SK-N-MC (cell line): ENCODE data around the gene FBRSL1.

Experiments
- EZH2 ChIP-seq: fragments of 200-600 bp; sonication (generic); IDR thresholded peaks from one replicate; pipeline ENCODE4 v1.6.1; 2017; ENCODE audit warnings: antibody characterized with exemption
- POLR2AphosphoS5 ChIP-seq: IDR thresholded peaks from 2 replicates; pipeline ENCODE4 v1.6.1; 2012; ENCODE audit warnings: mild to moderate bottlenecking, low read depth, low read length, borderline replicate concordance

DNA sequence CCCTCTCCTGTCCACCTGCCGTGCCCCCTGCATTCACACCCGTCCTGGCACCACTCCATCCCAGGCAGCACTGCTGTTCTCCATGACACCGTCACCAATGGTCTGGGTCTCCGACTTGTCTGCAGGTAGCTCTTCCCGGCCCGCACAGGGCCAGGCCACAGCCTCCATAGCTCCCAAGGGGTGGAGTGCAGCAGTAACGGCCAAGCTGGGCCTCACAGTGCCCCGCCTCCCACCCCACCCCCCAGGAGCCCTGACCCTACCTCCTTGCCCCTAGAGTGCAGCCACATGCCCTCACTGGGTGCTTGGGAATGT is 12.9 kb downstream of the FBRSL1 start:
- TF ChIP-seq POLR2AphosphoS5 (no peak), EZH2 (no peak)
